ENCODE data around the gene NLGN4X.
"Not testable (repeated sequence)": the region's sequence is repeated elsewhere in the genome, so short reads cannot be mapped to it uniquely, and the experiment has no call there.

Gene NLGN4X

DNA sequence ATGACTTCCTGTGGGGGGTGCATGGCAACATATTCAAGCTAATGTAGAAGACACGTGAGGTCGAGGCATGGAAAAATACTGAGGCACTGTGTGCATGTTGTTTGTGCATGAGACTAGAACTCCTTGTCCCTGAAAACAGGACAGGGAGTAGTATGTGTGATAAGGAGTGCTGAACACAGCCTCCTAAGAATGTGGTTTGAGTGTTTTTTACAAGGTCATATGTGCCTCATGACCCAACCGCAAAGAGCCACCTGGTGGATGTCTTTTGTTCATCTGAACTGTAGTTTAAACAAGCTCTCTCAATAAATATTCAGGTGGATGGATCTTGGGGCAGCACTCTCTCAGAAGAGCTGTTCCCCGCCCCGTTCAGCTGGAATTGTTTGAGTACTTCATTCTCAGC is 226.6 kb downstream of the NLGN4X start:
- no peak for DNase-seq

DNA sequence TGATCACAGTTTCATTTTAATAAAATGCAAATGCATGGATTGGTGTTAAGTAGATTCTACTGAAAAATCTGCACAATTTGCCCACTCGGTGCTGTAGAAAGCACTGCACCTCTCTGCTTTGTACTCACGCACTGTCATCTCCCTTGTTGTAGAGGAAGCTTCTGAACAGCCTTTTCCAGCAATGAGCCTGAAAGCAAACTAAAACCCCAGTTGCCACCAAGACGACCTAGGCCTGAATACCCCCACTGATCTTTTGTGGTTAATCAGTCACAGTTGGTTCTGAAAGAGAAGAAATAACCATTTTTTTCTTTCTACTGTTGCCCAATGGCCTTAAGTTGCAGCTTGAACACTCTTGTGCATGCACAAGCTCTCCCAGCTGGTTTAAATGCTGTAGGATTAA is 229.8 kb downstream of the NLGN4X start:
- no peak for DNase-seq

GRCh38 chrX:5998456-5998855 is 230.2 kb downstream of the NLGN4X start:
- DNase-seq, result no peak

DNA sequence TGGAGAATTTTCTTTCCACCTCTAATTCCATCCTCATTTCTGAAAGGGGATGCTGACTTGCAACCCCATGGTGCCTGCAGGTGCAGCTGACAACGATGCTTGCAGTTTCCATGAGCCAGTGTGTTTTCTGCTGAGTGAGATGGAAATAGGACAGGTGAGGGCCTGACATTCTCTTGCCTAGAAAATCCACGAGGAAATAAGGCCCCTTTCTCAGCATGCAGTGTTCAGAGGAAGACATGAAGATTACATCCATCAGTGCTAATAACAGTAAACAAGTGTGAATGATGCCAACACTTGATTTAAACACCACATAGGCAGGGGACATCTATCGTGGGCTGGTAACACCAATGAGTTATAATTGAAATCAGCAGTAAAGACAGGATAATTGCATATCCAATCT is 237.3 kb downstream of the NLGN4X start:
- peak; percentile 21 for DNase-seq

DNA sequence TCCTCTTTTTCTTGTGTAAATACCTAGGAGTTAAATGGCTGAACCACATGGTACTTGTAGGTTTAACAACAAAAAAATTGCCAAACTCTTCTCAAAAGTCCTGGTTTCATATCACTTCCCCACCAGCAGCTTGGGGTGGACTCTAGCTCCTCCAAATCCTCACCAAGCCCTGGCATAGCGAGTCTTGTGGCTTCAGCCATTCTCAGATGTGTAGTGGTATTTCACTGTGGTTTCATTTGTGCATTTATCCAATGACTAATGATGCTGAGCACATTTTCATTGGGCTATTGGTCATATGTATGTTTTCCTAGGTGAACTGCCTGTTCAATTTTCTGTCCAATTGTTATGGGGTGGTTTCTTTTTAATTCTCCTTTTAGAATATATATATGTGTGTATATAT is 249.3 kb downstream of the NLGN4X start:
- DNase-seq, result no peak

DNA sequence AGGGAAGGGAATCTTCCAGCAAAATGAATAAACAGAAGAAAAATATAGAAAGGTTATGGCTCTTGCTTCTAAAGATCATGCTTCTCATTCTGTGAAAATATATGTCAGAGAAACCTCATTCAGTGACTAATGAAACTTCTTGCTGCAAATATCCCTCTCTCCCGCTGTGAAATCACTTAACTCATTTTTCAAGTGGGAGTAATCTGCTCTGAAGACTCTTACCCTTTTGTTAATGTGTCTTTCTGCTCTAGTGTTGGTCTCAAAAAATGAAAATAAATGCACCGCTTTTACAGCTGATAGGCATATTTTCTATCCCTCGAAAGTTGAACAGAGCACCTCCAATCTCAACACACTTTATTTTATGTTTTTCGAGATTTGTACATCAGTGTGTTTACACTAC is 252.3 kb downstream of the NLGN4X start:
- DNase-seq, result peak; percentile 17

GRCh38 chrX:5971300-5971699 is 257.4 kb downstream of the NLGN4X start:
- DNase-seq, result no peak

GRCh38 chrX:5965406-5965805 is 263.3 kb downstream of the NLGN4X start:
- no peak for DNase-seq

DNA sequence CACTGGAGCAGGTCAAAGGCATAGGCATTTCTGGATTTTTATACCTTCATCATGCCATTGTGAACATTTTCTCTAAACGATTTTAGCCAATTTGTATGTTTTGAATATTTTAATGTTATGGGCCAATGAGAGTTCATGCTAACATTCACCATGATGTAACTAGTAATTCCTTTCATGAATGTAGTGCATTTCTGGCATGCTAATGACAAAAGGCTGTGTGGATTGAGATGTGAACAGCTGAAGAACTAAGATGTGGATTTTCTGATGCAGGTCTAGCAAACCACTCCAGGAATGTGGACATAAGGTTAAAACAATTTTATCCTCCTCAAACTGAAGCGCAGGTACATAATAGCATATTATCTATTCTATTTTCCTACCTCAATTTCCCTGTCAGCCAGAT is 269.4 kb downstream of the NLGN4X start:
- no peak for DNase-seq

DNA sequence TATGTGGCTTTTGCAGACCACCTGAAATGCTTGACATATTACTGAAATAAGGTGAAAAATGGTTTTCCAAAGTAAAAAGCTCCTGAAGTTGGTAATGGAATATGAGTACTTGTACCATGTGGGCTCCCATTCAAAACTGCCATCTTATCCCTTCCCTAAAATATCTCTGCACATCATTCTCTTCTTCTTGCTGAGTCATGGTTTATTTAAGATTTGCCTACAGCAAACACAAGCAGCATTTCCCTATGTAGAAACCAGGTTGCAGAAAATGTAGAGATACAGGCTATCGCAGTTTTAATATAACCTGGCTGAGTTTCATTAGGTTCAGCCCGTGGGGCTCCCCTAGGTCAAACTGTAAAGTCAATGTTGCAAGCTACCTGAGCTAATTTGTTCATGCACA is 270.1 kb downstream of the NLGN4X start:
- no peak for DNase-seq

DNA sequence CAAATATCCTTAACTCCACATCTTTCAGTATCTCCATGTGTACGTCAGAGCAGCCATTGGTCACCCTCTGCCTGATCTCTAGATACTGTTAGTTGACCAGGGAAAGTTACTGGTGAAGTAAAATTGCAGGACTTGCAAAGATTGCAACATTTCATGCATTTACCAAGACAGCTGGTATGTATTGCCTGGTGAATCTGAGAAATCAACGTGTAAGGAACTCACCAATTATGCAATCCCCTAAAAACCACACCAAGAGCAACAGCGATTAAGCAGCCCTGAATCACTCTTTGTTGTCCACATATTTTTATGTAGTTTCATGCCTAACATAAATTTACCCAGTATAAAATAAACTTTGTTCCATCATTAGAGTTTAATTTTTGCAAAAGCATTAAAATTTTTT is 271.2 kb downstream of the NLGN4X start:
- no peak for DNase-seq

DNA sequence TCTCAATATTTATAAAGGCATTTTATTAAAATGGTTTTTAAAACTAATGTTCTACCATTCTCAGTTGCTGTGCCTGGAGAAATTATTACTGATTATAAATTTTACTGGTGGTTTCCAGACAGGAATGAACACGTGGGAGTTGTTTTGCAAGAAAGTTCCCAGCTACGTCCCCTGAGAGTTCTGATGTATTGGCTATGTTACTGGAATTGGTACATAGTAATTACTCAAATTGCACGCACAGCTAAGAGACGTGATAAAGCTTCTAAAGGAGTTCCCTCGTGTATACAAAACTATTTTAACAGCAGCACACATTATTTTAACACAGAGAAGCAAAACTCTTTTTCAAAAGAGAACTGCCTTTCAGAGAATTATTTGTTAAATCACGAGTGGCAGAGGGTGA is 292.2 kb downstream of the NLGN4X start:
- peak; percentile 46 for DNase-seq

DNA sequence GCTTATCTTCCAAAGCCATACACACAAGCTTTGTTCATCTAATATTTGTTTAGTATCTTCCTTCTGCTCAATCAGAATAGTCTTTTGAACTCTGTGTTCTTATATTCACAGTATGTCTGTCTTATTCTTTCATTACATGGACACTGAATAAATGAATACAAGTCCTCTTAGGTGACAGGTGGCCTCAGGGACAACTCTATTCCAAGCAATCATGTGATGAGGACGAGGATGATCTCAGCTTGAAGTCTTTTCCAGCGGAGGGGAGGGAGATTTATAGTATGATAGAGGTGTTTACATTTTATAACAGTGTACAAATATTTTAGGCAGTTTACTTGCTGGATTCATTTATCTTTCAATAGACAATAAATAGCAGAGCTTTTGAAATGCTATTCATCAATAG is 300.4 kb downstream of the NLGN4X start:
- DNase-seq, result no peak

DNA sequence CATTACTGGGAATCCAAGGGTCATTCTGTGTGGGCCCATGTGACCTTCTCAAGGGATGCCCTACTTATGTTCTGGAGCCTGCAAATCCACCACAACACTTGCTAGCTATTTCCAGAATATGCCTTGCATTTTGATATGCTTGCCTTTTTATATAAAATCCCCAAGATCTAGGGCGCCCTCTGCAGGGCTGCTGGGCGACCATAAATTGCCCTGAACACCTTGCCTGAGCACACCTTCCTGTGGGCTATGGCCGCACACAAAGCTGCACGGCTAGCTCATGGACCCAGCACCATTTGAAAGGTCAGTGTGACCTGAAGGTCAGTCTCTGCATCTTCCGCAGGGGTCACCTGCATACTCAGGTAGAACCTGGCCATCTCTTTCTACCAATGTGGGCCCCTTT is 311.7 kb downstream of the NLGN4X start:
- peak; percentile 3 for DNase-seq

DNA sequence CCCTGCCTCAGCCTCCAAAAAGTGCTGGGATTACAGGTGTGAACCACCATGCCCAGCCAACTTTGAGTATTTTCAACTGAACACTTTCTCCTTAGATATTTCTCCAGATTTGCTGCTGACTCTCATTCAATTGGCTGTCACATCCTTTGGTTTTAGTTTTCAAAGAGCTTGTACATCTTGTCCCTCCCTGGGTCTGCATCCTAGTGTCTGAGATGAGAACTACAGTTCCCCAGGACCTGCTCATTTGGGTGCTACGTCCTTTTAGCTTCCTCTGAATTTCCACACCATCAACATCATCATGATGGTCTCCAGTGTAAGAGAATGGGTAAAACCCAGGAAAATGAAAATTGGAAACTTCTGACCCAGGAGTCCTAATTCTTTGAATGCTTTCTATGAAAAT is 312.9 kb downstream of the NLGN4X start:
- no peak for DNase-seq

- no peak for DNase-seq
Observed at GRCh38 chrX:5907207-5907606, 321.5 kb downstream of the NLGN4X start.

- DNase-seq, result not testable (repeated sequence)
Observed at GRCh38 chrX:5903586-5904190, 325.0 kb downstream of the NLGN4X start.

- DNase-seq, result no peak
Observed at GRCh38 chrX:5898463-5898862, 330.2 kb downstream of the NLGN4X start.

DNA sequence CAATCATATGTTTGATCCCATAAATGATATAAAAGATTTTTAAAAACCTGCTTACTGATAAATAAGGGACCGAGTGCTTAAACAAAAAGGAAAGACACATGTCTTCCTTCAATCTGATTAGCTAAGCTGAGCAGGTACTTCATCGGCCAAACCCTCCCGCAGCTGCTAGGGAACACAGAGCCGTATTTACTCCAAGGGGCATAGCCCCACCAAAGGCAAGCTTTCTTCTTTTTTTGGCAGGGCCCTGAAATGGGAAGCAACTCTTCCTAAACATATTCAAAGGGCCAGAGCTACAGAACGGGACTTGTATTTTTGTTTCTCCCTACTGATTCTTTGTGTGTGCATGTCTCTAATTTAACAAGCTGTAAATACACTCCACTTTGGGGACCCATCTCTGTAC is 337.3 kb downstream of the NLGN4X start:
- DNase-seq, result no peak

DNA sequence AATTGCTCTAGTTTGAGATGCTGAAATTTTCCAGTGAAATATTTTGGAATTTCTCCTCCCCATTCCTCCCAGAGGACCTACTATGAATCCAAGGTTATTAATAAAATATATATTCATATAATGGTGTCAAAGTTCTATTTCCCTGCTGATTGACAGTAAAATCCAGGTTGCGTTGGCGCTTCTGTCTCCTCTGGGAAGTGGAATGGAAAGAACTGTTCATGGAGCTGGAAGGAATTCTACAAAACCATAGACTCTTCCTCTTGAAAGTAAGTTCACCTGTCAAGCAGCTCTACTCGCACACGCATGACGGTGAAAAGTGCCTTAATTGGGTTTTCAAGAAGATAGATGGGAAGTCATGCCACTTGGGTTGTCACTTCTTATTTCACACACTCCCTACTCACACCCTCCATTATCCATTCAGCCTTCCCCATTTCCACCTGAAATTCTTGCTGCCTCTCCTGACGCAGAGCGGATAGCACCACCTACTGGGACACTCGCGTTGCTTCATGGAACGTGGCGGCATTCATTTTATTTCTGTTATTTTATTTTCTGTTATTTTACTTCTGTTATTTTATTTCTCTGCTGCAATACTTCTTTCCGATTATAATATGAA is 351.6 kb downstream of the NLGN4X start:
- peak; percentile 31 for DNase-seq

GRCh38 chrX:5870238-5870637 is 358.4 kb downstream of the NLGN4X start:
- no peak for DNase-seq

- no peak for DNase-seq
Observed at GRCh38 chrX:5869786-5870185, 358.9 kb downstream of the NLGN4X start.

GRCh38 chrX:5867778-5868177 is 360.9 kb downstream of the NLGN4X start:
- no peak for DNase-seq

- DNase-seq, result no peak
Observed at GRCh38 chrX:5857232-5857631, 371.4 kb downstream of the NLGN4X start.

DNA sequence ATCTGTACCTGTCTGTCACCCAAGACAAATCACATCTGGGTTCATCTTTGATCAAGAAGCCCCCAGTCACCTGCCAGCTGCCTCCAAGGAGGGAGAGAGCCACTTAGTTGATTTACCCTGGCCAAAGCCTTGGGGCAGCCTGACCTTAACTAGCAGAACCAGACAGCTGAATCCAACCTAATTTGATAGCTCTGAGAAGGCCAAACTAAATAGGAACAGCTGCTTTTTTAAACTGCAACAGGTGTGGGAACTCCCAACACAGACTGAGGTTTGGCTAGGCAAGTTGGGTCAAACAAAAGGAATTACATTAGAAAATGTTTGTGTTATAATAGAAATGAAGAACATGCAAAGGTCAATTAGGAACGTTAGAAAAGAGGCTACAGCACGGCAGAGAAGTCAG is 375.7 kb downstream of the NLGN4X start:
- peak; percentile 6 for DNase-seq

Data from NCI-H69 (cell line).